Gastrocnemius medialis (tissue), 4 donors: ENCODE measurements around the gene DPYD. TPM values are rescaled to one million over a fixed set of nuclear protein-coding genes. Genes with fewer than 3 reads are reported as not detected.

Experiments used
- ATAC-seq, 2 donors: fragments of 150-250 bp; one replicate each; pipeline ENCODE4 v1.9.1; 2016
- DNase-seq, 2 donors: peaks; one replicate each; pipeline ENCODE4 v3.0.0-alpha.2; 2019
- H3K27ac ChIP-seq, 4 donors: fragments of 200-600 bp; sonication (generic); 1 replicate in 1 of 4; 2 replicates in 3 of 4; pipeline ENCODE4 v1.5.1; 2016 to 2018; ENCODE audit warnings: mild to moderate bottlenecking in 2 of 4, moderate library complexity in 1 of 4
- H3K27me3 ChIP-seq, 3 donors: fragments of 200-600 bp; sonication (generic) in 2 of 3; 1 replicate in 1 of 3; 2 replicates in 2 of 3; pipeline versions ENCODE4 v1.5.1 to v1.6.0; 2016 to 2019; ENCODE audit warnings: mild to moderate bottlenecking in 1 of 3, moderate library complexity in 1 of 3
- H3K36me3 ChIP-seq, 2 donors: fragments of 200-600 bp; sonication (generic) in 1 of 2; one replicate each; pipeline ENCODE4 v1.5.1; 2017 to 2018
- H3K4me1 ChIP-seq, 2 donors: fragments of 200-600 bp; sonication (generic) in 1 of 2; one replicate each; pipeline ENCODE4 v1.5.1; 2016 to 2017; ENCODE audit warnings: mild to moderate bottlenecking in 2 of 2
- H3K4me3 ChIP-seq, 4 donors: fragments of 200-600 bp; sonication (generic) in 3 of 4; 1 replicate in 1 of 4; 2 replicates in 3 of 4; pipeline ENCODE4 v1.5.1; 2016 to 2019; ENCODE audit warnings: mild to moderate bottlenecking in 2 of 4
- H3K9me3 ChIP-seq, 3 donors: fragments of 200-600 bp; sonication (generic) in 2 of 3; 1 replicate in 1 of 3; 2 replicates in 2 of 3; pipeline ENCODE4 v1.5.1; 2016 to 2019
- POLR2A ChIP-seq, 2 donors: fragments of 450-650 bp; IDR thresholded peaks; one replicate each; pipeline ENCODE4 v1.6.1; 2017; ENCODE audit warnings: antibody characterized with exemption in 2 of 2, mild to moderate bottlenecking in 2 of 2, moderate library complexity in 2 of 2
- in situ Hi-C, 4 donors: fragments of 200-750 bp; cut with MboI; loops; one replicate each; pipeline versions ENCODE4 v1.15.0 to v1.8.0; 2017; ENCODE audit warnings: low sequenced_read_pairs in 4 of 4
- intact Hi-C: fragments of 100-400 bp; cut with DNase I; formaldehyde crosslinking; loops from one replicate; pipeline ENCODE4 v1.15.1; 2023; ENCODE audit warnings: low total_unique reads
- total RNA-seq, 4 donors: library from RNA; depleted of rRNA; stranded (reverse); fragments of >200 nt; gene quantifications; one replicate each; pipeline versions ENCODE4 v1.1.0 to v1.2.3, GENCODE V29; 2016
- TF ChIP-seq, protein P1 (sequence below), 5 experiments: fragments of 450-650 bp in 3 of 5; fragments of 200-600 bp in 2 of 5; sonication (generic) in 2 of 5; IDR thresholded peaks in 4 of 5; conservative IDR thresholded peaks in 1 of 5; 1 replicate in 4 of 5; 2 replicates in 1 of 5; pipeline ENCODE4 v1.5.1; 2016 to 2019; ENCODE audit warnings: antibody characterized with exemption in 5 of 5, mild to moderate bottlenecking in 3 of 5, moderate library complexity in 3 of 5

The DPYD gene
- total RNA-seq, 4 donors from 2014 or later, result 4.6 to 13.9 (median 9.1) TPM

DNA sequence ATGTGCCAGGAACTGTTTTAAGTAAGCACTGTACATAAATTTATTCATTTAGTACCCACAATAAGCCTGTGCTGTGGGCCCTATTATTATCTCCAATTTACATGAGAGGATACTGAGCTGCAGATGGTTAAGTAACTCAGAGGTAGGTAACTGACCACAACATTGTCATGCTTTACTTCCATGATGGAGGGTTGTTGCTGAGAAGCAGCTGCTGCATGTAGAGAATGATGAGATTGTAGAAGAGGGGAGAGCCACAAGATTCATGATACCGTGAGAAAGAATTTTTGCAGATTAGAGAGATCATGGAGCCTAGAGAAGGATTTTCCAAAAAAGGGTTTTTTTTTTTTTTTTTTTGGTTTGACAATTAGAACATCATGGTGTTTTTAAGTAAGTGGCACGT, 886.2 kb downstream of the DPYD start:
- H3K27ac ChIP-seq, result no peak overlapping the region
- in situ Hi-C loops, result no loop called here
- no peaks in the 10 kb centered on the region for H3K36me3 ChIP-seq
- TF ChIP-seq, protein P1, sequence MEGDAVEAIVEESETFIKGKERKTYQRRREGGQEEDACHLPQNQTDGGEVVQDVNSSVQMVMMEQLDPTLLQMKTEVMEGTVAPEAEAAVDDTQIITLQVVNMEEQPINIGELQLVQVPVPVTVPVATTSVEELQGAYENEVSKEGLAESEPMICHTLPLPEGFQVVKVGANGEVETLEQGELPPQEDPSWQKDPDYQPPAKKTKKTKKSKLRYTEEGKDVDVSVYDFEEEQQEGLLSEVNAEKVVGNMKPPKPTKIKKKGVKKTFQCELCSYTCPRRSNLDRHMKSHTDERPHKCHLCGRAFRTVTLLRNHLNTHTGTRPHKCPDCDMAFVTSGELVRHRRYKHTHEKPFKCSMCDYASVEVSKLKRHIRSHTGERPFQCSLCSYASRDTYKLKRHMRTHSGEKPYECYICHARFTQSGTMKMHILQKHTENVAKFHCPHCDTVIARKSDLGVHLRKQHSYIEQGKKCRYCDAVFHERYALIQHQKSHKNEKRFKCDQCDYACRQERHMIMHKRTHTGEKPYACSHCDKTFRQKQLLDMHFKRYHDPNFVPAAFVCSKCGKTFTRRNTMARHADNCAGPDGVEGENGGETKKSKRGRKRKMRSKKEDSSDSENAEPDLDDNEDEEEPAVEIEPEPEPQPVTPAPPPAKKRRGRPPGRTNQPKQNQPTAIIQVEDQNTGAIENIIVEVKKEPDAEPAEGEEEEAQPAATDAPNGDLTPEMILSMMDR (IDR thresholded peaks at IDR 0.05 in 4 of 5, conservative IDR thresholded peaks at IDR 0.05 in 1 of 5), result no peak
- TF ChIP-seq POLR2A (IDR thresholded peaks at IDR 0.05), result no peak
- H3K27me3 ChIP-seq, result no peaks in the 10 kb centered on the region
- intact Hi-C loops, result no loop called here
- H3K9me3 ChIP-seq, result no peaks in the 10 kb centered on the region
- H3K4me3 ChIP-seq, result no peak overlapping the region
- ATAC-seq (no peak), DNase-seq (no peak)
- H3K4me1 ChIP-seq, result no peaks in the 10 kb centered on the region

DNA sequence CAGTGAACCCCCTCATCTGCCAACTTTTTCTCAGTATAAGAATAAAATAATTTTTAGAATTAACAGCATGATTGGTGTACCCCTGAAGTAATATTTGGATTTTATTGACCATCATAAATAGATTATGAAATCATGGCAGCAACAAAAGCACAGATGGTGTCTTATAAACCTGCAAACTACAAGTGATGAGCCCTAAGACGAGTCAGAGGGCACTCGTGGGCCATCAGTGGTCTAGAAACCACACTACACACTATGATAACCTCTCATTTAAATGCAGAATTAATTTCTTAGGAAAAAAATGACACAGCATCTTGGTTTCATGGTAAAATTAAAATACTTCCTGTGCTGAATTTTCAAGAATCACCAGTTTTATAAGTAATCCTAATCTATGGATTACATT, 886.9 kb downstream of the DPYD start:
- Histone ChIP-seq H3K9me3 (no peaks in the 10 kb centered on the region), H3K27ac (no peak overlapping the region), H3K4me3 (no peak overlapping the region), H3K36me3 (no peaks in the 10 kb centered on the region), H3K4me1 (no peaks in the 10 kb centered on the region), H3K27me3 (no peaks in the 10 kb centered on the region)
- ATAC-seq (no peak), DNase-seq (no peak)
- in situ Hi-C loops (no loop called here), intact Hi-C loops (no loop called here)
- TF ChIP-seq, protein P1 (IDR thresholded peaks at IDR 0.05 in 4 of 5, conservative IDR thresholded peaks at IDR 0.05 in 1 of 5), result no peak
- TF ChIP-seq POLR2A (IDR thresholded peaks at IDR 0.05), result no peak
